Breast epithelium (tissue), 3 donors: ENCODE results near the gene IGFLR1.

ENCODE experiments used
- CTCF ChIP-seq, 3 donors: fragments of 450-650 bp; IDR thresholded peaks; one replicate each; pipeline ENCODE4 v1.5.1; 2016 to 2017; ENCODE audit warnings: antibody characterized with exemption in 3 of 3, mild to moderate bottlenecking in 3 of 3, moderate library complexity in 3 of 3
- POLR2A ChIP-seq: fragments of 450-650 bp; IDR thresholded peaks from one replicate; pipeline ENCODE4 v1.6.1; 2016; ENCODE audit warnings: antibody characterized with exemption, mild to moderate bottlenecking, moderate library complexity
- POLR2AphosphoS5 ChIP-seq, 3 donors: sonication (generic); formaldehyde crosslinking; IDR thresholded peaks; one replicate each; pipeline ENCODE4 v1.6.1; 2017; ENCODE audit warnings: antibody characterized with exemption in 3 of 3

GRCh38 chr19:35779033-35779432 lies 36.8 kb upstream of the IGFLR1 start:
- TF ChIP-seq CTCF (IDR thresholded peaks at IDR 0.05) (no peak), POLR2AphosphoS5 (IDR thresholded peaks at IDR 0.05) (no peak), POLR2A (no peak)
